GM21367 (cell line): ENCODE results near the gene CAPN1.

Experiments used
- ATAC-seq: cut with Tn5 transposase; IDR thresholded peaks from one replicate; pipeline ENCODE4 v1.9.1; 2021; ENCODE audit not compliant: unreplicated experiment

Gene CAPN1

GRCh38 chr11:65188486-65188885 lies 6.8 kb downstream of the CAPN1 start:
- ATAC-seq = no peak

- ATAC-seq = no peak
Measured at GRCh38 chr11:65189191-65189590, 7.5 kb downstream of the CAPN1 start.

GRCh38 chr11:65194564-65194963 lies 12.8 kb downstream of the CAPN1 start:
- no peak for ATAC-seq

GRCh38 chr11:65204143-65204542 lies 22.4 kb downstream of the CAPN1 start:
- no peak for ATAC-seq

GRCh38 chr11:65204646-65205601 lies 23.2 kb downstream of the CAPN1 start:
- no peak for ATAC-seq

GRCh38 chr11:65205602-65205967 lies 23.9 kb downstream of the CAPN1 start:
- no peak for ATAC-seq

- no peak for ATAC-seq
Measured at GRCh38 chr11:65206441-65206841, 24.7 kb downstream of the CAPN1 start.

GRCh38 chr11:65206901-65207300 lies 25.2 kb downstream of the CAPN1 start:
- ATAC-seq = no peak

GRCh38 chr11:65207918-65208784 lies 26.4 kb downstream of the CAPN1 start:
- no peak for ATAC-seq

GRCh38 chr11:65208785-65209710 lies 27.3 kb downstream of the CAPN1 start:
- ATAC-seq = no peak

- ATAC-seq = no peak
Measured at GRCh38 chr11:65209711-65210360, 28.1 kb downstream of the CAPN1 start.

GRCh38 chr11:65210361-65210731 lies 28.6 kb downstream of the CAPN1 start:
- ATAC-seq = no peak

GRCh38 chr11:65210748-65211147 lies 29.0 kb downstream of the CAPN1 start:
- ATAC-seq = no peak

- no peak for ATAC-seq
Measured at GRCh38 chr11:65211293-65212105, 29.8 kb downstream of the CAPN1 start.

- no peak for ATAC-seq
Measured at GRCh38 chr11:65212226-65212801, 30.6 kb downstream of the CAPN1 start.

- no peak for ATAC-seq
Measured at GRCh38 chr11:65213322-65214211, 31.8 kb downstream of the CAPN1 start.

GRCh38 chr11:65214212-65214845 lies 32.6 kb downstream of the CAPN1 start:
- no peak for ATAC-seq
